WI38 (cell line): ENCODE results near the gene DSCAML1.

Experiments
- H3K4me3 ChIP-seq: 2 replicates; pipeline ENCODE4 v1.5.1; 2011; ENCODE audit warnings: low read depth, mild to moderate bottlenecking, control low read depth, low read length
- CTCF ChIP-seq: IDR thresholded peaks from 2 replicates; pipeline ENCODE4 v1.5.1; 2012; ENCODE audit warnings: low read depth, mild to moderate bottlenecking, control low read depth, low read length

Gene DSCAML1

DNA sequence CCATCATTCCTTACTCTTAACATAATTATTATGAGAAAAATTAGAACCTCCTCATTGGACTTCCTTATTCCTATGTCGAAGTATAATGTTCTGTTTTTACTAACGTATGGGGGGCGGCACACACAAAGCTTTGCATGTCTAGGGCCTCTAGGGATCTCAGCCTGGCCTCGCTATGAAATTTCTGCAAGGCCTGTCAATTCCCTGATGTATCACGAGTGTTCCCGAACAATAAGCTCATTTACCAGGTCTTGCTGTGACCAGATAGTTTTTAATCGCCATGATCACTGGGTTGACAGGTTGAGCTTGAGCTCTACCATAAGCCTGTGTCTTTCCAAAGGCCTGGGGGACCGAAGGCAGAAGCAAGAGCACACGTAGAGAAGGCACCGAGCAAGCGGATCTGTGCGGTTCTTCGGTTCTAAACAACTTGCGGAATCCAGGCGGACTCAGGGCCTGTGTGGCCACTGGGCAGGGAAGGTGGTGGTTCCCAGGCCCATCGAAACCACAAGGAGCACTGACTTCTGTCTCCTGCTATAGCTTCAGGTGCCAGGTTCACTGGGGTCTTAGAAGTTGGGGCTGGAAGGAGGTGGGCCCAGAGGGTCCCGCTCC, 37.9 kb upstream of the DSCAML1 start:
- H3K4me3 ChIP-seq = no peak overlapping the region
- no peak for TF ChIP-seq CTCF

DNA sequence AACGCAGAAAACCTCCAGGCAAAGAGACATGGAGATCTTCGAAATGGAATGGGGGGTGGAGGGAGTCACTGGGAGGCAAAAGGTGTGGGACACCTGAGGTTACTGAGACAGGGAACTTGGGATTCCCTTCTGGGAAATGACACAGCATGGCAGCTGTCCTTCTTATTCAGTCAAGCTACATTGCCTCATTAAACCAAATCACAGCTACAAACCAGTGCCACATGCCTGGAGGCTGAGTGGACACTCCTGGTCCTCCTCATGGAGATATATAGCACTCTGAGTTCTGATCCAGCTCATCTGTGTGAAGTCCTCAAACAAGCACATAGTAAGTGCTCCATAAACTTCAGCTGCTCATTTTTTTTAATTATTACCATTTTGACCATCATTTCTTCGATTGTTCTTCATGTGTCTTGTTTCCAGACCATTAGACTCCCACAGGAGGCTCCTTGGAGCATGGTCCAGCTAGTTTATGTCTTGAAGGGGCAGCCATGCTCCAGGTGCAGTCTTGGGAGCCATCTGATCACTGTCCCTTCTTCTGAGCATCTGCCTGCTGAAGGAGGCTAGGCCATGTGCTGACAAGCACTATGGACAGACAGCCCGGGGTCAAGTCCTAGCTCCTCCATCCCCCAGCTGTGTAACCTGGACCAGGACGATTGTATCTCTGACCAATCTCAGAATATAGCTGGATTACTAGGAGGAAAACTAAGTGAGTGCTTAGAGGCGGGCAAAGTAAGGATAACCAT, 37.2 kb upstream of the DSCAML1 start:
- no peak overlapping the region for H3K4me3 ChIP-seq
- TF ChIP-seq CTCF = no peak

DNA sequence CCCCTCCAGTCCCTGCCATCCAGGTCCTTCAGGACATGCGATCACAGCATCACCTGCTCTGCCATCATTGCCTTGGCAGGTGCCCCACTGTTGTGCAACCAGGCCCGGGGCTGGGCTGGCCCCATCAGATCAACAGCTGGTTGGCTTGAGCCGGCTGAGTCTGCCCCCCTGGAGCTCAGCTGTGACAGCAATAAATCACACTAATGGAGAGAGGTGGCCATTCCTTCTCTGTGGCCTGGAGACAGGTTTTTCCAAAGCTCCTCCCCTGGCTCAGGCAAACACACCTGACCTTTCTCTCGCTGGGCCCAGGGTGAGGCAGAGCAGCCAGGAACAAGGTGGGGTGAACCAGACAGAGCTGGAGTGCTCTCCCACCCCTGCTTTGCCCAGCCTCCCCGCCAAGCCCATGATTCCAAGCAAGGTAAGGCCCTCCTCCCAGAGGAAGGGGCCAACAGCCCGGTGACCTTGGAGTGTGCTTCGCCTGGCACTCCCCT, 36.4 kb upstream of the DSCAML1 start:
- no peak for TF ChIP-seq CTCF
- H3K4me3 ChIP-seq = no peak overlapping the region

DNA sequence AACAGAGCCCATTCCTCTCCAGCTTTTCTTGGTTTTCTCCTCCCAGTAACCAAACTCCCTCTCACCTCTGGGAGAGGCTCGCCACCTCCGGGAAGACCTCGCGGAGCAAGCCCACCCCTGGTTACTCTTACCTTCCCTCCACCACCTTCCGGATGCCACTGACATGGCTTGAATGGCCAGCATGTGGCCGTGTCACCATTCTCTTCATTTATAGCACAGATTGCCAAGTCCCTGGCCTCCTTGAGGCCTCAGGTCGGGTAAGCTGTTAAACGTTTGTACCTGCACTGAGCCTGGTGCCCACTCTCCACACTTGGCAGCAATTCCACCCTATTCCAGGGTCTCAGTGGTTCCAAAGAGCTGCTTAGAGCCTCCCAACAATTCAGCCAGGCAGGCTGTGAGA, 35.5 kb upstream of the DSCAML1 start:
- H3K4me3 ChIP-seq = no peak overlapping the region
- TF ChIP-seq CTCF = no peak

DNA sequence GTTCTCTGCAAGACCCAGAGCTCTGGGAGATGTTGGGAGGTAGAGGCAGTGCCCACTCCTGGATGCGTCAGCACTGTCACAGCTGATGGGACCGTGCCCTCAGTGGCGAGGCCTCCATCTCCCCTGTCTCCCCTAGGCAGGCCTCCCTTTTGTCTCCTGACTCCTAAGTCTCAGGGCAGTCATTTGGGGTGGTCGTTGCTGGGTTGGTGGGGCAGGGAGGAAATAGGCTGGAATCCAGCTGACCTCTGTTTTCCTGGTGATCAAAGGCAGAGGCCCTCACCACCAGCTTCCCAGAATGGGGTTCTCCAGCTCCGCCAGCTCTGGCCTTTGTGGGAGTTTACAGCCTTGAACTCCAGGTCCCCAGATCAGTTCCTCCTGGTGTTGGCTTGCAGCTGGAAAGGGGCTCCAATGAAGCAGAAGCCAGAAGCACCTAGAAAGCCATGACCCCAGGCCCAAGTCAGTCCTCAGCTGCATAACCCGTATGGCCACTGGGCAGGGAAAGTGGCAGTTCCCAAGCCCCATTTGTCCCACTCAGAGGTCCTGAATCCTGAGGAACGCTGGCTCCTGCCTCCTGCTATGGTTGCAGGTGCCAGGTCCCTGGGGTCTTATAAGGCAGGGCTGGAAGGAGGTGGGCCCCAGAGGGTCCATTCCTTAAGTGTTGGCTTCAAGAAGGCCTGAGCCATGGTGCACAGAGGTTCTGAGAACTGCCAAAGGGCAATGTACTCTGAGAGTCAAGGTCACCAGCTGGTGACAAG, 34.8 kb upstream of the DSCAML1 start:
- no peak for TF ChIP-seq CTCF
- no peak overlapping the region for H3K4me3 ChIP-seq

DNA sequence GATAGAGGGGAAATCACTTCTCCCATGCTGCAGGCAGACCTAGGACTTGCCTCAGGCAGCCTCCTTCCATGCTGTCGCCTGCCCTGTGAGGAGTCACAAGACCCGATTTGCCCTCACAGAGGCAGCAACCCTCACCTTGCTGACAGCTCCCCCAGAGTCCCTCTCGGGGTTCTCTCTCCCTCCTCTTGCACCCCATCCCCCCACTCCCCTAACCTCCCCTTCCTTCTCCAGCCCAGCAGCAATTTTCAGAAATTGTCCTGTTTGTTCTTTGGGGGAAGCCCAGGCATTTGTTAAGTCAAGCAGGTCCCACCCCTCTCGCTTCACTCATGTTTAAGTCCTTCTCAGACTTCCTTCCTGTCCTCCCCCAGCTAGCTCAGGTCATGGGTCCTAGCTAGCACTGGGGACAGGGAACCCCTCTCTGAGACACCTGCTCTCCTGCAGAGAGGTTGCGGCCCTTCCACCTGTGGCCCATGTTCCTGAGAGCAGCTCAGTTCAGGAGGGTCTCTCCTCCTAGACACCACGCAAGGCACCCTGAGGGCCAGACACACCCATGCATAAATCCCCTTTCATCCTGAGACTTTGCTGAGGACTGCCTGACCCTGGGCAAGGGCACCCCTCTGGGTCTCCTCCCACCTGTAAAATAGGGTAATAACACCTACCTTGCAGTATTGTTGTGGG, 33.8 kb upstream of the DSCAML1 start:
- H3K4me3 ChIP-seq = no peak overlapping the region
- no peak for TF ChIP-seq CTCF

DNA sequence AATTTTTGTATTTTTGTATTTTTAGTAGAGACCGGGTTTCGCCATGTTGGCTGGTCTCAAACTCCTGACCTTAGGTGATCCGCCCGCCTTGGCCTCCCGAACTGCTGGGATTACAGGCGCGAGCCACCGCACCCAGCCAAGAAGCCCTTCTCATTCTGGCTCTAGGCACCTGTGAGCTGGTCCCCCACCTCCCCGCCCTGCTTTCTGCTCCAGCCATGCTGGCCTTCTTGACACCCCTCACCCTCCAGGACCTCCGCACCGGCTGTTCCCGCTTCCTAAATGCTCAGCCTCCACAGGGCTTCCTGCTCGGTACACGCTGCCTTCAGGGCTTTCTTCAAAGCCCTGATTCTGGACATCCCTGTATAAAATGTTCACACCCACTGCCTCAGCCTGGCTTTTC, 33.1 kb upstream of the DSCAML1 start:
- H3K4me3 ChIP-seq = no peak overlapping the region
- TF ChIP-seq CTCF = no peak
